ENCODE results near the gene FBXL16. TPM values are rescaled to one million over a fixed set of nuclear protein-coding genes. Genes with fewer than 3 reads are reported as not detected.

FBXL16 gene
- total RNA-seq, 1 experiment from 2014 or later = 12.0 TPM

DNA sequence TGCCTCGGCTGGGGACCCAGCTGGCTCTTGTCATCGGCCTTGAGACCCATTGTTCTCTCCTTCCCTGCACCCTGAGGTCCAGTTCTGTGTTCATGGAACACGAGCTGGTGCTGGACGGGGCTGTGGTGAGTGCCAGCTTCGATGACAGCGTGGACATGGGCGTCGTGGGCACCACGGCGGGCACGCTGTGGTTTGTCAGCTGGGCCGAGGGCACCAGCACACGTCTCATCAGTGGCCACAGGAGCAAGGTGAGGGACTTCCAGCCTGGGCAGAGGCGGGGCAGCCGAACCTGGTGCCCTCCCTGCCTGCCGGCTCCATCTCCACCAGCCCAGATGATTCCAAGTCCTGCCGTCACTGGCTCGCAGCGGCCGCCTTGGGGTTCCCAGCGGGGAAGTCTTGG, 43.0 kb downstream of the FBXL16 start:
- DNase-seq (ENCODE audit: low read depth) = no peak

DNA sequence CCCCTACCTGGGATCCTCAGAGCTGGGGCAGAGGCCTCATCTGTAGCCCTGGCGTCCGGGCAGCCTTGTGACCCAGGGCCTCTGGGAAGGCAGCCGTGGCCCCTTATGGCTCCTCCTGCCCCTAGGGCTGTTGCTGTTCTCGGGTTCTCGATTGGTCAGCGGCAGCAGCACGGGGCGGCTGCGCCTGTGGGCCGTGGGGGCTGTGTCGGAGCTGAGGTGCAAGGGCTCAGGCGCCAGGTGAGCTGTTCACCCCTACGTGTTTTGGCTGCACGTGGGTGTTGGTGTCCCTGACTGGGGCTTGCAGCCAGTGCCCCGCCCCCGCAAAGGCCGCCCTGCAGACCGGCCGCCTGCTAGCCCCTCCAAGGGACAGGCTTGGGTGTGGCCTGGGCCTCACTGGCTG, 43.5 kb downstream of the FBXL16 start:
- no peak for DNase-seq (ENCODE audit: low read depth)

GRCh38 chr16:661184-661821, 44.3 kb downstream of the FBXL16 start:
- DNase-seq (ENCODE audit: low read depth) = no peak

GRCh38 chr16:660459-661183, 45.0 kb downstream of the FBXL16 start:
- DNase-seq (ENCODE audit: low read depth) = no peak

GRCh38 chr16:660132-660458, 45.5 kb downstream of the FBXL16 start:
- no peak for DNase-seq (ENCODE audit: low read depth)

GRCh38 chr16:659618-660017, 46.0 kb downstream of the FBXL16 start:
- DNase-seq (ENCODE audit: low read depth) = no peak

- DNase-seq (ENCODE audit: low read depth) = no peak
These were observed 46.7 kb downstream of the FBXL16 start for GRCh38 chr16:658679-659571.

GRCh38 chr16:657487-657886, 48.1 kb downstream of the FBXL16 start:
- no peak for DNase-seq (ENCODE audit: low read depth)

DNA sequence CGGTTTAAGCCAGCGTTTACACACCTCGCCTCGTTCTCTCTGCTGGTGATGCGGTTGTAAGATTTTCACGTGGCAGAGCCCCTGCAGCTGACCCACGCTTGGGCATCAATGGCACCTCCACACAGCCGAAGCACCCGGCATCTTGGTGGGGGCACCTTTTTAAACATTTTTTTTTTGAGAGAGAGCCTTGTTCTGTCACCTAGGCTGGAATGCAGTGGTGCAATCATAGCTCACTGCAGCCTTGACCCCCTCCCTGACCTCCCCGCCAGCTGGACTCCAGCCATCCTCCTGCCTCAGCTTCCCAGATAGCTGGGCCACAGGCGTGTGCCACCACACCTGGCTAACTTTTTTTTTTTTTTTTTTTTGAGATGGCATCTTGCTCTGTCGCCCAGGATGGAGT, 51.6 kb downstream of the FBXL16 start:
- no peak for DNase-seq (ENCODE audit: low read depth)

DNA sequence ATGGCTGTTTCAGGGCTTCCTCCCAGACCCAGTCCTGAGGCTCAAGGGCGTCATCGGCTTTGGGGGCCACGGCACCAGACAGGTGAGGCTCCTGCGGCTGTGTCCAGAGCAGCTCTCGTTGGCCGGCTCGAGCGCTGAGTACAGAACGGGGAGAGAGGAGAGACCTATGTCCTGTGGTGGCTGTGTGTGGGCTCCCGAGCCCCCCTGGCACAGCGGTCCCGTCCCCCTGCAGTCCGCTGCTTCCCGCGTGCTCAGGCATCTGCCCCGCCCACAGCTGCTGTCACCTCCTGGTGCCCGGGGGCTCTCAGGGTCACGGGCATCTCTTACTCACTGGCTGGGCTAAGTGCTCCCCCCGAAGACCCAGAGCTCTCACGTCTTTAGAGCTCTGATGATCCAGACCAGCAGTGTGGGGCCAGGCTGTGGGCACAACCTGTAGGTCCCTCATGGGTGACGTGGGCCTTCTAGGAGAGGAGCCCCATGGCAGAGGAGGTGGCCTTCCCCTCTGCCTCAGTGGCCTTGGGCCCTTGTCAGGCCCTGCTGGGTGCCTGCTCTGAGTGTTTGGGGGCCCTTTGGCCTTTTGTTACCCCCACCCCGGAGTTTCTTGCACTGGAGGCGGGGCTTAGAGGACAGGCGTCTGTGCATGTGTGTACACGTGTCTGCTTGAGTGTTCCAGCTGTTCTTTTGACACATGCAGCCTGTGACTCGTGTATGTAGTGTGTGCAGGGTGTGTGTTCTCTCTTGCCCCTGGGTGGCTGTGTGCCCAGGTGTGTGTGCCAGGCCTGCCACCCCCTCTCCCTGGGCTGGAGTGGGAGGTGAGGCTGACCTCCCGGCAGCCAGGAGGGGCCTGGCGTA, 52.9 kb downstream of the FBXL16 start:
- no peak for DNase-seq (ENCODE audit: low read depth)

- no peak for DNase-seq (ENCODE audit: low read depth)
These were observed 53.8 kb downstream of the FBXL16 start for GRCh38 chr16:651844-652243.

DNA sequence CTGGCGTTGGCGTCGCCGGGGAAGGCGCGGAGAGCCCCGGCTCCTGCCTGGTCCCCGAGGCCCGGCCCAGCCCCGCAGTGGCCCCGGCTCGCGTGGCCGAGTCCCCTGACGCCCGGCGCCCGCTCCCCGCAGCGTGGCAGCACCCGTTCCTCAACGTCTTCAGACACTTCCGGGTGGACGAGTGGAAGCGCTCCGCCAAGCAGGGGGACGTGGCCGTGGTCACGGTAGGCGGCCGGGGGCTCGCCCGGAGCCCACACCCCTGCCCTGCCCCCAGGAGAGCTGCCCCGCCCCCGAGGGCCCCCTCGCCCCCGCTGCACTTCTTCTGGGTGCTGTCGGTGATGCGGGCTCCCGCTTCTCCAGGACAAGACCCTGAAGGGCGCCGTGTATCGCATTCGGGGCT, 56.0 kb downstream of the FBXL16 start:
- no peak for DNase-seq (ENCODE audit: low read depth)

DNA sequence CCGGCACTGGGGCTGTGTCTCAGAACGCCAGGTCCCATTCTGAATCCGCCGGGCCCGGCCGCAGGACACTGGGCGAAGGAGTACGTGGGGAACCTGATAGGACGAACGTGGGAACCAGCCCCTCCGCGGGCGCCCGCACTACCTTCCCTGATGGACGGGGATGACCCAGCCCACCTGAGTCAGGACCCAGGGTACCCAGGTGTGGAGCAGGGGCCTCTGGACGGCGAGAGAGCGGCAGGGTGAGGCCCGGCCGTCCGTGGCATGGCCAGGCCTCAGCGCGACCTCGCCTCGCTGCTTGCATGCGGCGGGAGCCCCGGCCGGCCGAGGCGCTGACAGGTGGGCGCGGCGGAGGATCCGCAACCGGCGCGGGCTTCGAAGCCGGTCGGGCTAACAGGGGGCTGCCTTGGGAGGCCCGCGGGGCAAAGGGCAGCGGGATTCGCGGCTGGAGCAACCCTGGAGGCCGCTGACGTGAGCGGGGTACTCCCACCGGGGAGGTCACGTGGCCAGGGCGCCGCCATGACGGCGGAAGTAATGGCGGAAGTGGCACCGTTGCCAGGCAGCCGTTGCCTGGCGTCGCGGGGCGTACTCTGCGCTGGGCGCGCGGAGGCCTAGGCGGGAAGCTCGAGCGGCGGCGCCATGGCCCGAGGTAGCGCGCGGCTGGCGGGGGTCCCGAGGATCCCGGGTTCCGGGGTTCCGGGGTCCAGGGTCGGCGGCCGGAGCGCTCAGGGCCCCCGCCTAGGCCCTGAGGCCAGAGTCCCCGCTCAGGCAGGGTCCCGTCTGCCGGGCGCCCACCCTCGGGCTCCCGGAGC, 56.6 kb downstream of the FBXL16 start, which contains the start of gene WDR90:
Gene WDR90, plus strand, starts transcription at position 585 of the 809 bp plus-strand sequence. Its CDS starts 52 bp downstream, at position 637.
- peak; percentile 90 for DNase-seq (ENCODE audit: low read depth)

DNA sequence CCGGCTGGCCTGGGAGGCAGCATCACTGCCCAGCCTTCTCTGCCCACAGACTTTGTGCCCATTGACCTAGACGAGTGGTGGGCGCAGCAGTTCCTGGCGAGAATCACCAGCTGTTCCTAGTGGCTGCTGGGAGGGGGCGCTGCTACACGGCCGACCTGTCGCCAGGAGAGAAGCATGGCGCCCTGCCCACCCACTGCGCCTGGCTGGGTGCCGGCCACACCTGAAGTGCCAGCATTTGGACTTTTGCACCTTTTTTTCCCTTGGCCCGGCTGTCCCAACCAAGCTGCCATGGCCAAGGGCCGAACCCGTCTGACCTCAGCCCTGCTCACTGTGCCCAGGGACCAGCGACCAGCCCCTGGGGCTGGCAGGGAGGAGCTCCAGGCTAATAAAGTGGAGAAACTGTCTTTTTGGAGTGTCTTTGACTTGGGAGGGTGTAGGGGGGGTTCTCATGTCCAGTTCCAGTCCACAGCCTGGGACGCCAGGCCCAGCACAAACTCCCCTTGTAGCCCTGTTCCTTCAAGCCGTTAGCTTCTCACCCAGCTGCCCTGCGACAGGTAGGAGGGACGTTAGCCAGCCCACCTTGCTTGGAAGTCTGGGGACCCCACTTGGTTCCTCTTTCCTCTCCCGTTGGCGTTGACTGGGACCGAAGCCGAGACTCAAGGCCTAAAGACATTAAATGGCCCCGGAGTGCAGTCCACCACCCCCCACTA, 57.4 kb downstream of the FBXL16 start:
- DNase-seq (ENCODE audit: low read depth) = no peak

GRCh38 chr16:647173-647902, 58.3 kb downstream of the FBXL16 start:
- no peak for DNase-seq (ENCODE audit: low read depth)

- DNase-seq (ENCODE audit: low read depth) = no peak
These were observed 58.9 kb downstream of the FBXL16 start for GRCh38 chr16:646679-647172.

DNA sequence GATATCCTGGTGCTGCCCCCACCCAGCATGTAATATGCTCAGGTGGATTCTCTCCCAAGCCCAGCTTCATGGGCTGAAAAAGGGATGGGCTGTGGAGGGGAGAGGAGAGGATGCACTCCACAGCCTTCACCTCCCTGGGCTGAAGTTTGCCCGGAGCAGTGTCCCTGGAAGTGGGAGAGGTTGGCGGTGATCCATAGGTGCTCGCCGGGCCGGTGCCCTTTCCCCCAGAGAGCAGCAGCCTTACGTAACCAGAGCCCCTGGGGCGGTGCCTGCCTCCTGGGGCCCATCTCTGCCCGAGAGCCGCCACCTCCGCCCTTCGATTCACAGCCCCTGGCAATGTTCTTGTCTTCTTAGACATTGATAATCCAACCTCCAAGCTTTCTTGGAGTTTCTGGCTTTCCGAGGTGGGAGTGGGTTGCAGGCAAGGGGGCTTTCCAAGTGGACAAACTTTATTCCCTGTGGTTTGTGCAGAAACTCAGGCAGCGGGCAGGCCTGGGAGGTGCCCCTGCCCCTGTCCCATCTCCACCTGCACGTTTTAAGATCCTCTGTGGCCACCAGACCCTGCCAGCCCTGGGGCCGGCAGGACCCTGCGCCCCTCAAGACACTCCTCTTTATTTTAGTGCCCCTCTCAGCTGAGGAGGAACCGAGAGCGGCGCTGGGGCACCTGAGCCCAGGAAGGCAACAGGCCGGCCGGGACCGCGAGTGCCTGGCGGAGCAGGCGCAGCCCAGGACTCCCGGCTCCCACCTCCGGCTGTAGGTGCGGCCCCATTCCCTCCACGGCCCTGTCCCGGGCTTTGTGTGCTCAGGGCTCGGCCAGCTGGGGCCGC, 59.5 kb downstream of the FBXL16 start:
- peak; percentile 32 for DNase-seq (ENCODE audit: low read depth)

DNA sequence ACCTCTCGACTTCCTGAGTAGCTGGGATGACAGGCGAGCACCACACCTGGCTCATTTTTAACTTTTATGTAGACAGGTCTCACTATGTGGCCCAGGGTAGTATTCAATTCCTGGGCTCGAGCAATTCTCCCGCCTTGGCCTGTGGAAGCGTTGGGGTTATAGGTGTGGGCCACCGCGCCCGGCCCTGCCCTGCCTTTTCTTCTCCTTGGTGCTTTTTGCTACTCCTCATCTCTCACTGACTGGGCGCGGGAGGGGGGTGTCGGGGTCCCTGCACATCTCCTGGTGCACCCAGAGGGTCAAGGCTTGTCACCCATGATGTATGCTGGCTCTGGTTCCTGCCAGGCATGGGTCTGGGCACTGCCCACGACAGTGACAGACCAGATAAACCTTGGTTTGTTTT, 61.0 kb downstream of the FBXL16 start:
- no peak for DNase-seq (ENCODE audit: low read depth)

GRCh38 chr16:643050-643368, 62.6 kb downstream of the FBXL16 start:
- no peak for DNase-seq (ENCODE audit: low read depth)
